CD4-positive, alpha-beta T cell (primary cell): ENCODE data around the gene APOM. TPM values are rescaled to one million over a fixed set of nuclear protein-coding genes. Genes with fewer than 3 reads are reported as not detected.

ENCODE experiments used
- ATAC-seq: fragments of 200-7000 bp; cut with Tn5 transposase; one replicate; pipeline ENCODE4 v1.10.0; 2022; ENCODE audit warnings: mild to moderate bottlenecking; ENCODE audit not compliant: poor library complexity
- CTCF ChIA-PET: fragments of 350-600 bp; sonication (Branson Sonifier 250); formaldehyde crosslinking; loops from one replicate; lab custom pipeline; 2021; ENCODE audit warnings: antibody characterized with exemption, inconsistent platforms; lab: Charles Lee
- POLR2A ChIA-PET: fragments of 350-600 bp; sonication (Branson Sonifier 250); formaldehyde crosslinking; loops from one replicate; lab custom pipeline; 2021; ENCODE audit warnings: antibody characterized with exemption, inconsistent platforms; lab: Charles Lee
- DNase-seq, 14 experiments: peaks; one replicate each; pipeline ENCODE4 v3.0.0-alpha.2; 2013 to 2020; ENCODE audit warnings: mixed read lengths in 2 of 14
- H3K27ac ChIP-seq, 2 donors: one replicate each; pipeline versions ENCODE4 v1.5.1 to v1.7.0; 2013; ENCODE audit warnings: low read length in 2 of 2, low read depth in 1 of 2, mild to moderate bottlenecking in 1 of 2
- H3K27me3 ChIP-seq, 2 experiments: 1 replicate in 1 of 2; 2 replicates in 1 of 2; pipeline versions ENCODE4 v1.6.1 to v1.7.0; 2013; ENCODE audit warnings: low read length in 2 of 2, control low read depth in 1 of 2, mild to moderate bottlenecking in 1 of 2, moderate library complexity in 1 of 2; ENCODE audit not compliant: insufficient read depth in 2 of 2, control insufficient read depth in 1 of 2
- H3K36me3 ChIP-seq: one replicate; pipeline ENCODE4 v1.6.1; 2013; ENCODE audit warnings: low read length, control low read depth; ENCODE audit not compliant: insufficient read depth
- H3K4me1 ChIP-seq: one replicate; pipeline ENCODE4 v1.6.1; 2013; ENCODE audit warnings: low read length, control low read depth; ENCODE audit not compliant: insufficient read depth
- H3K4me3 ChIP-seq: one replicate; pipeline ENCODE4 v1.5.1; 2013; ENCODE audit warnings: mild to moderate bottlenecking, low read length, moderate library complexity
- H3K9me3 ChIP-seq, 2 experiments: 1 replicate in 1 of 2; 2 replicates in 1 of 2; pipeline versions ENCODE4 v1.6.1 to v1.7.0; 2013; ENCODE audit warnings: low read length in 2 of 2, mild to moderate bottlenecking in 2 of 2, control low read depth in 1 of 2, moderate library complexity in 1 of 2; ENCODE audit not compliant: control insufficient read depth in 1 of 2, insufficient read depth in 1 of 2
- H3K27ac Mint-ChIP-seq: one replicate; pipeline ENCODE4 v1.8.0; 2020; ENCODE audit warnings: mixed read lengths
- H3K27me3 Mint-ChIP-seq: one replicate; pipeline ENCODE4 v1.8.0; 2021; ENCODE audit warnings: mixed read lengths
- H3K36me3 Mint-ChIP-seq: one replicate; pipeline ENCODE4 v1.8.0; 2021; ENCODE audit warnings: low read depth, mixed read lengths
- H3K4me1 Mint-ChIP-seq: one replicate; pipeline ENCODE4 v1.8.0; 2021; ENCODE audit warnings: low read depth, mixed read lengths
- H3K4me3 Mint-ChIP-seq: one replicate; pipeline ENCODE4 v1.8.0; 2020; ENCODE audit warnings: mild to moderate bottlenecking, mixed read lengths
- H3K9me3 Mint-ChIP-seq: one replicate; pipeline ENCODE4 v1.8.0; 2020; ENCODE audit warnings: mixed read lengths
- intact Hi-C, 2 experiments: fragments of 100-400 bp; cut with DNase I in 1 of 2; cut with micrococcal nuclease in 1 of 2; formaldehyde crosslinking; loops; one replicate each; pipeline versions ENCODE4 v1.15.1 to v1.9.0; 2023 to 2025; cut with DNase I, micrococcal nuclease
- total RNA-seq, 174 experiments: library from RNA in 2 of 174; stranded (reverse) in 2 of 174; gene quantifications; one replicate each; pipeline ENCODE4 v1.2.3 and lab custom pipeline; 2021 to 2026
- TF ChIP-seq, protein P1 (sequence below): fragments of 200-600 bp; IDR thresholded peaks from one replicate; pipeline ENCODE4 v1.8.0; 2022; ENCODE audit warnings: antibody characterized with exemption, mild to moderate bottlenecking

The APOM gene
- total RNA-seq, 2 experiments from 2014 or later, result 4.2 to 4.6 TPM

DNA sequence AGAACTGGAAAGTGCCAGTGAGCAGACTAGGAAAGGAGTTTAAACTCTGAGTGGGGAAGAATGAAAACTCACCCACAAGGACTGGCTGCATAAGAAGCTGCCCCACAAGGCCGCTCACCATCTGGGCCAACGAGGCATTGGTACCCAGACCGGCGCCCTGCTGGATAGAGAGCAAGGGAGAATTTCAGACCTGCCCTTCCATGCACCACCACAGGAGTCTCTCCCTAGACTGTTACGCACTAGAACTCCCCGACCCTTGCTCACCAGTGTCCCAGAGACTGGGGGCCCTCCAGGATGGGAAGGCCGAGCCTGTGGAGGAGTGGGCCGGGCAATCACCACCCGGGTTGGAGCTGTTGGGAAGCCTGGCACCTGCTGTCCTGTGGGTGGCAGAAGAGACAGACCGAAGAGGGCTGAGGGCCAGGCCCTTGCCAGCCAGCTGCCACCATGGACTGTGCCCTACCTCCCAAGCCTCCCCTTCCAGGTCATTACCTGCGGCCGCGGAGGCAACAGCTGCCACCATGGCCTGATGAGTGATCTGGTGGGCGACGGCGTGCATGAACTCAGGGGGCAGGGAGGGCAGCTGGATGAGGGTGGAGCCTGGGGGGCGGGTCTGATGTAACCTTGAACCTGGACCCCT is 11.8 kb upstream of the APOM start:
- ChIA-PET CTCF (no interaction called here), POLR2A (interaction anchor here (0.9 kb wide), 1 partner anchor 220 kb away, joined by 3 read pairs; no protein-coding TSS in a partner anchor)
- H3K9me3 ChIP-seq, result no peaks in the 10 kb centered on the region
- Mint-ChIP-seq H3K36me3 (peaks cover 92% of the 10 kb centered on the region), H3K27me3 (no peaks in the 10 kb centered on the region), H3K4me3 (no peak overlapping the region), H3K4me1 (peaks cover 11% of the 10 kb centered on the region), H3K9me3 (no peaks in the 10 kb centered on the region), H3K27ac (no peak overlapping the region)
- no peak for ATAC-seq
- no peaks in the 10 kb centered on the region for H3K4me1 ChIP-seq
- H3K36me3 ChIP-seq, result peaks cover 95% of the 10 kb centered on the region
- intact Hi-C loops, result no loop called here
- H3K4me3 ChIP-seq, result no peak overlapping the region
- H3K27ac ChIP-seq, result no peak overlapping the region
- TF ChIP-seq, protein P1, sequence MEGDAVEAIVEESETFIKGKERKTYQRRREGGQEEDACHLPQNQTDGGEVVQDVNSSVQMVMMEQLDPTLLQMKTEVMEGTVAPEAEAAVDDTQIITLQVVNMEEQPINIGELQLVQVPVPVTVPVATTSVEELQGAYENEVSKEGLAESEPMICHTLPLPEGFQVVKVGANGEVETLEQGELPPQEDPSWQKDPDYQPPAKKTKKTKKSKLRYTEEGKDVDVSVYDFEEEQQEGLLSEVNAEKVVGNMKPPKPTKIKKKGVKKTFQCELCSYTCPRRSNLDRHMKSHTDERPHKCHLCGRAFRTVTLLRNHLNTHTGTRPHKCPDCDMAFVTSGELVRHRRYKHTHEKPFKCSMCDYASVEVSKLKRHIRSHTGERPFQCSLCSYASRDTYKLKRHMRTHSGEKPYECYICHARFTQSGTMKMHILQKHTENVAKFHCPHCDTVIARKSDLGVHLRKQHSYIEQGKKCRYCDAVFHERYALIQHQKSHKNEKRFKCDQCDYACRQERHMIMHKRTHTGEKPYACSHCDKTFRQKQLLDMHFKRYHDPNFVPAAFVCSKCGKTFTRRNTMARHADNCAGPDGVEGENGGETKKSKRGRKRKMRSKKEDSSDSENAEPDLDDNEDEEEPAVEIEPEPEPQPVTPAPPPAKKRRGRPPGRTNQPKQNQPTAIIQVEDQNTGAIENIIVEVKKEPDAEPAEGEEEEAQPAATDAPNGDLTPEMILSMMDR, result no peak
- no peaks in the 10 kb centered on the region for H3K27me3 ChIP-seq
- DNase-seq, result no peak

DNA sequence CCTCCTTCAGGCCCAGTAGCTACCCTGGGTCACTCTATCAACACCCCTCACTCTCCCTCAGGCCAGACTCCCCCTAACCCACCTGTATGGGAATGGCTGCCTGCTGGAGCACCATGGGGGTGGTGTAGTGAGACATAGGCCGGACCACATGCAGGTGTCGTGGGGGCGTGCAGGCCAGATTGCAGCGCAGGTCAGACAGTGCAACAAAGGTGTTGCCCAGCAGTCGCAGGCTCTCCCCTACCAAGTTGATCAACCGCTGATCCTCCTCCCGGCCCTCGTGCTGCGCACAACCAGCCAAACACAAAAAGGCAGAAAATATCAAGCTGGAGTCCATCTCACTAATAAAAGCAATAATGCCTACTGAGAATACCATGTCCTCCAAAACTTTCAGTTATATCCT is 10.4 kb upstream of the APOM start:
- no peaks in the 10 kb centered on the region for H3K27me3 Mint-ChIP-seq
- no peaks in the 10 kb centered on the region for H3K27me3 ChIP-seq
- H3K36me3 ChIP-seq, result peaks cover 89% of the 10 kb centered on the region
- H3K27ac Mint-ChIP-seq, result peak overlapping the region; percentile 42
- peaks cover 88% of the 10 kb centered on the region for H3K36me3 Mint-ChIP-seq
- H3K4me1 Mint-ChIP-seq, result peaks cover 20% of the 10 kb centered on the region
- H3K27ac ChIP-seq, result no peak overlapping the region
- ChIA-PET CTCF (no interaction called here), POLR2A (interaction anchor here (1.1 kb wide), 1 partner anchor 46 kb away, joined by 4 read pairs; no protein-coding TSS in a partner anchor)
- no peak overlapping the region for H3K4me3 Mint-ChIP-seq
- intact Hi-C loops, result no loop called here
- no peak for DNase-seq
- H3K9me3 ChIP-seq, result no peaks in the 10 kb centered on the region
- H3K4me1 ChIP-seq, result peaks cover 7% of the 10 kb centered on the region
- H3K9me3 Mint-ChIP-seq, result no peaks in the 10 kb centered on the region
- TF ChIP-seq, protein P1, result no peak
- no peak for ATAC-seq
- no peak overlapping the region for H3K4me3 ChIP-seq

DNA sequence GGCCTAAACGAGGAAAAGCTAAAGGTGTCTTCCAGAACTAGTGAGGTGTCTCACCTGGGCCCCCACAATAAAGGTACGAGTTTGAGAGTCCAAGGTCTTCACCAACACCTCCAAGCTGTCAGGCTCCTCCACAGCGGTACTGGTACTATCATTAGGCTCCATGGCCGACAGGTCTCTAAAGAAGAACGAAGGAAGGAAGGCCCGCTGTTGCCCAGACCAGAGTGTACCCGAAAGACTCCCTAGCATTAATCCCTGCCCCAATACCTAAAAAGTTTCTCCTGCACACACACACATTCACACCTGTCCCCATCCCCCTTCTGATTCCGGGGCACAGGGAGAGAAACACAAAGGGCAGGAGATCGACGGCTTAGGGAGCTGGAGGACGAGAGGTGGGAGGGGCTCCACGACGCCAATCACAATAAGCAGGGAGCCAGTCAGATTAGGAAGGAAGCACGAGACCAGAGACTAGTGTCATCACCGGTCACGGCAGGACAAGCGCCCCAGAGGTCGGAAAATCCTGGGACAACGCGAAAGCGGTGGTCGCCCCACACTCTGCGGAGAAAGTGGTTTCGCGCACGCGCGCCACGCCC is 4.0 kb upstream of the APOM start:
- ATAC-seq, result peak; percentile 24
- DNase-seq, result peak in 2 of 14 experiments; percentile 13 to 80
- Mint-ChIP-seq H3K27me3 (no peaks in the 10 kb centered on the region), H3K9me3 (no peaks in the 10 kb centered on the region), H3K27ac (peak overlapping the region; percentile 98), H3K4me1 (peaks cover 55% of the 10 kb centered on the region), H3K36me3 (peaks cover 58% of the 10 kb centered on the region), H3K4me3 (peak overlapping the region; percentile 97)
- H3K27me3 ChIP-seq, result no peaks in the 10 kb centered on the region
- peak overlapping the region; percentile 99 for H3K27ac ChIP-seq
- no peaks in the 10 kb centered on the region for H3K9me3 ChIP-seq
- peaks cover 34% of the 10 kb centered on the region for H3K36me3 ChIP-seq
- POLR2A ChIA-PET, result interaction anchor here (0.6 to 5.1 kb wide), 40 partner anchors 11 to 1666 kb away, joined by 3 to 250 read pairs (median 6); partner anchors contain the start of genes ABHD16A, ATF6B, C6orf47 and CSNK2B
- CTCF ChIA-PET, result interaction anchor here (0.9 to 2.9 kb wide), 6 partner anchors 9 to 237 kb away, joined by 3 to 9 read pairs (median 4); partner anchors contain the start of gene C6orf47
- intact Hi-C loops, result loop anchor here (1.0 to 5.0 kb wide), 7 partner anchors 9 to 211 kb away; partner anchors contain the start of genes C6orf47 (in 2 of the 2), PRRC2A (in 2 of the 2), ABHD16A (in 1 of the 2) and ATP6V1G2 (in 1 of the 2)
- H3K4me1 ChIP-seq, result peaks cover 35% of the 10 kb centered on the region
- peak overlapping the region; percentile 63 for H3K4me3 ChIP-seq
- TF ChIP-seq, protein P1, result no peak
